NK-92 treated with Interleukin-12 subunit alpha and Interleukin-12 subunit beta, amount 100 ng/mL, for 24 hours (cell line): ENCODE data around the gene PITRM1.

Experiments used
- DNase-seq: peaks from one replicate; lab custom pipeline; 2025; lab: John Stamatoyannopoulos, UW

Gene PITRM1

DNA sequence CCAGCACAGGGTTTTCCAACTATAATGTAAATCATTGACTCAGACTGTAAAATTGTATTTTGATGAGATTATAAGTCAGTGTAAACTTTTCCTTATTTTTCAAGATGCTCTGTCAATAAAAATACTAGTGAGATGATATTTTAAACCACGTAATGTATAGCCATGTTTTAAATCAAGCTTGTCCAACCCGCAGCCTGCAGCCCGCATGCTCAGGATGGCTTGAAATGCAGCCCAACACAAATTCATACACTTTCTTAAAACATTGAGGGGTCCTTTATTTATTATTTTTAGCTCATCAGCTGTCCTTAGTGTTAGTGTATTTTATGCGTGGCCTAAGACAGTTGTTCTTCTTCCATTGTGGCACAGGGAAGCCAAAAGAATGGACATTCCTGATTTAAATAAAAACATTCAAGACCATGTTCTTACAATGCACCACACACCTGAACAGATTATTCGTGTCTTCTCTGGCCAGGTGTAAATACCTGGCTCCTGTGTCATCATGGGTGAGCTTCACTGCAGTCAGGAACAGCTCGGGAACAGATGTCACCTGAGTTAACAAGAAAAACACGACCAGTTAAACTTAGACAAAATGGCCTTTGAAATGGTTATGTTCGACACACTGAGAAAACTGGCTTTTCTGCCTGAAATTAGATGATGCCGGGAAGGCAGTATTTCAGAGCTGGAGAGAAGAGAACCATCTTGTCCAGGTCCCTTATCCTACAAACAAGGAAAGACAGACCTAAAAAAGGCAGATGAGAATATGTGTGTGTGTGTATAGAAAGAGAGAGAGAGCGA, 5.9 kb downstream of the PITRM1 start:
- no peak for DNase-seq

DNA sequence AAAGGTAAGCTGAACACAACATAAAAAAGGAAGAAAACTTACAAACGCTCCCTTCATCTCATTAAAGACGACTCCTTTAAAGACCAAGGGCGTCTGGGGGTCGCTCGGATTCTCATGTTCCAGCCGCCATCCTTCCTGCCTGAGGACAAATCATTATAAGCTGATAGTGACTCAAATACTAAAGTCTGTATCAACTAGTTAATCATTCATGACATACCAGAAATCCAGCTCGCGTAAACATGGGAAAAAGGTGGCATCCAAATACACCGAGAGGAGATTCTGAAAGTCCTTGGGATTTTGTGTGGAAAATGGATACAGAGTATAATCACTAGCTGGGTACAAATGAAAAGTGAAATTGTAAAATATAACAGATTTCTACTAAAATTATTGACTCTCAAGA, 7.4 kb downstream of the PITRM1 start:
- DNase-seq: no peak

DNA sequence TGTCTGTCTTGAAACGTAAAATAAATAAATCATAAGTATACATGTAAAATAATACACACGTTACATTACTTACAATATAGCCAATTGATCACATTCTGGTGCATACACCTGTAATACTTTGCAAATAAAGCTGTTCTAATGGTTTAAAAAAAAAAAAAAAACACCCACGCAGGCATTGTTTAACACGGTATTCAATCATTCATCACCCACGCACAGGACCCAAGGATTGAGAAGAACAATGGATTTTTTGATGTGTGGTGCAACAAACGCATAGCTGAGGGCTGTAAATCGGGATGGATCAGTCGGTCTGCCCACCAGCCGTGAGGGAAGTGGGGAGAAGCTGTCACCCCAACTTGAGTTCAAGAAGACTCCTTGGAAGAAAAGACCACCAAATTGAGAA, 8.7 kb downstream of the PITRM1 start:
- DNase-seq: no peak

DNA sequence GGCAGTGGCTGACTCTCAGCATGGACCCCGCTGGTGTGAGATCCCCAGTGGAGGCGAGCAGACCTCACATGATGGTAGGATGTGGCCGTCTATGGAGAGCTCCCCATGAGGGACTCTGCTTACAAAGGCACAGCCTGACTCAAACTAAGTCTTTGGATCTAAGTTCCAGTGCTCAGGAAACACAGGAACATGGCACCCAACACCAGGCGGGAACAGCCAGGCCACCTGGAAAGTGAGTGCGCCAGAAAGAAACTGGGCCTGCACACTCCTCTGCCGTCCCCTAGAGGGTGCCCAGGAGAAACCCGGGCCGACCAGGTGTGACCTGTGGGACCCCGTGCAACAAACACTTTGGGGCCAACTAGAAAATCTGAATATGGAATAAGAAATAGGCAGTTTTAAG, 10.0 kb downstream of the PITRM1 start:
- no peak for DNase-seq

DNA sequence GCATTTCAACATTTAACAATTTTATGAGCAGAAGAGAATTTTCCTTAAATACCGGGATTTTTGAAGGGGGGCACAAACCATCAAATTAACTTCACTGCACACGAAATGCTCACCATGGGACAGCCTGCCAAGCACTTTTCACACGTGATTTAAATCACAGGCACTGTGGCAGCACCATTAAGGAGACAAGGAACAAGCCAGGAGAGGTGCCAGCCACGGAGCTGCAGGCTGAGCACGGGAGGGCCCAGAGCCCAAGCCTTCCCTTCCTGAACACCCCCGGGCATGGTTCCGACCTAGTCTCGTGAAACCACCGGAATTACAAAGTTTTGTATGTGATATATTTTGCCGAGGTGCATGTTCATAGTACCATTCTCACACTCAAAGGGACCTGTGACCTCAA, 13.4 kb downstream of the PITRM1 start:
- DNase-seq: no peak

DNA sequence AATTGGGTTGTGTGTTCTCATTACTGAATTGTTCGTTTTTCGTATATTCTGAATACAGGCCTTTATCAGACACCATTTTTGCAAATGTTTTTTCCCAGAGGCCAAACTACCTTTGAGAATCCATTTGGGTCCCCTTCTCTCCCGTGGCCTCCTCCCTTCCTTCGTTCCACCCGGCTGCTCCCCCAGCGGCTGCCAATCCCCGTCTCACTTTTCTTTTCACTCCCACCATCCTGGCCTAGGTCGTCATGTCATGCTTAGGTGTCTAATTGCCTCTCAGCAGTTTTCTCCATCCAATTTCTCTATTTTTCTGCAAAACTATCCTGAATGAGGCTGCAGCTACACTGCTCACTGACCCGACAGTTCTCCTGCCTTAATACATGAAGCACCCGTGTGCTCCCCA, 17.9 kb downstream of the PITRM1 start:
- DNase-seq: no peak

DNA sequence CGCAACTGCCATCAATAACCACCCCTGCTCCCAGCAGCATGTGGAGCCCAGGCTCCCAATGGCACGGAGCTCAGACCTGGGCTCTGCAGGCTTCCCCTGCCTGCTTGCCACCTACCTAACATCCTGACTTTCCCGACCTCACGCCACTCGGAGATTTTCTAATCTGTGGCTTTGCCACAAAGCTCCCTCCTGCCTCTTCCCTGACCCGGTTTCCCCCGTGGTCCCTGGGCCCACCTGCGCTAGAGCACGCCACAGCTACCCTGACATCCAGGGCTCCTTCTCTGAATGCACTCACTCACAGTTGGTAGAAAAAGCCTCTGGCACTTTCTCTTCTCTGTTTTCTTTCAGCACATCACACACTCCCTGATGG, 20.0 kb downstream of the PITRM1 start:
- no peak for DNase-seq

DNA sequence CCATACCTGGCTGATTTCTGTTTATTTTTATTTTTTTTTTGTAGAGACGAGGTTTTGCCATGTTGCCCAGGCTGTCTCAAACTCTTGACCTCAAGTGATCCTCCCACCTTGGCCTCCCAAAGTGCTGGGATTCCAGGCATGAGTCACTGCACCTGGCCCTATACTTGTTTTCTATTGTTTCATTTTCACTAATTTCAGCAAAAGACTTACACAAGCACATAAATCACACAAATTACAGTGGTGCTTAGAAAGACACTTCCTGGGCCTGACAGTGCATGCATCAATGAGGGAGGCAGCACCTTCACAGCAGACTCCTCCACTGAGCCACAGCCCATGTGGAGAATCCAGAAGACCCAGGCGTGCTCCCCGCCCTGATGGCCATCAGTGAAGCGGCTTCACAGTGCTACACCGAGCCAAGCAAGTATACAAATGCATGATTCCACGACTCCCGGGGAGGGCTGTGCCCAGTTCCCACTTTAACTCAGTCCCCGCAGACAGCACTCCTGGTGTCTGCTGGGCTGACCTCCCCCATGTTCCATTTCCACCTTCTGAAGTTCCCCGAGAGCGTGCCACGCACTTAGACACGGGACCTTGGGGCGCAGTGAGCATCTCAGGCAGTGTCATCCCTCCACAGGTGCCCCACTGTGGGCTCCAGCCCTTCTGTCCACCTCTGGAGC, 20.6 kb downstream of the PITRM1 start:
- no peak for DNase-seq

DNA sequence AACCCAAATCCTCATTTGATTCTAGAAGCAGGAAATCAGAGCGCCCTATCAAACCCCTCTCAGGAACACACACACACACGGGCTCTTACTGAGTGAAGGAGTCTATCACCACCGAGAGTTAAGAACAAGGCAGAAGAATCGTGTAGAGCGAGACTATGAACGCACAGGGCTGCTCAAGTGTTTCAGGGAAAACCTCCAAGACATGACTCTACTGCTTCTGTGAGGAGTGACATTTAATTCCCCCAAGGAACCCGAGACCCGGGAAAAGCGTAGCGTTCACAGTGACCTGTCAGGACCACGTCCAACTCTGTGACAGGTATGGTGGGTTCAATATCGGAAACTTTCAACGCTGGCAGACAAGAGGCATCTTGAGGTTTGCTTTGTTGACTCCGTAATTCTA, 21.6 kb downstream of the PITRM1 start:
- no peak for DNase-seq

DNA sequence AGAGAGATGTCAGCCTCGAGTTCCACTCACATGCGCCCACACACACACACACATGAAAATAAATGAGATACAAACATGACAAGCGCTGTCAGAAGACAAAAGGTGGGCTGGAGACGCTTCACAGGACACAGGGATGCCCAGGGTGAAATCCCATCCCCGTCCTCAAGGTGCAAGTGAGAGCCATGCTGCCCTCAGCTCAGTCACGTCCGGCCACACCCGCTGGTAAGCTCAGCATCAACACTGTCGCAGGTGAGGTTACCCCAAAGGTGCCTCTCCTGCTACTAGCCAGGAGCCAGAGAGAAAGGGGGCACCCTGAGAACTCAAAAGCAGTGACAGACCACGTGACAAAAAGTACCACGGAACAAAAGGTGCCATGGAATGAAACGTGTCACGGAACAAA, 22.2 kb downstream of the PITRM1 start:
- DNase-seq: no peak

DNA sequence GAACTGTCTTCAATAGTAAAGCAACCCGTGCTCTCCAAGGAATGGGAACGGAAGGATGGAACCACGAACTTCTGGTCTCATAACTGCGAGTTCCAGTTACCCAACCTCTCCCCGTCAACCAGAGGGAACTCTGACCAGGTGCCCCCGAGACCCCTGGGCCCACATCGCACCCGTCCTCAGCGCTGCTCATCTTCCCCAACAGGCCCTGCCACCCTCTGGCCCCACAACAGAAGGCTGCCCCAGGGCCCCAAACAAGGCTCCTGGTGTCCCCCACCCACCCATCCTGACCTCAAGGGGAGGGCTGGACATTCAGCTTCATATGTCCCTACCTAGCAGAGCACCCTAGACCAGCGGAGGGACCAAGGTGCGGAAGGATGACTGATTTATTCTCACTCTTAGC, 22.7 kb downstream of the PITRM1 start:
- no peak for DNase-seq

DNA sequence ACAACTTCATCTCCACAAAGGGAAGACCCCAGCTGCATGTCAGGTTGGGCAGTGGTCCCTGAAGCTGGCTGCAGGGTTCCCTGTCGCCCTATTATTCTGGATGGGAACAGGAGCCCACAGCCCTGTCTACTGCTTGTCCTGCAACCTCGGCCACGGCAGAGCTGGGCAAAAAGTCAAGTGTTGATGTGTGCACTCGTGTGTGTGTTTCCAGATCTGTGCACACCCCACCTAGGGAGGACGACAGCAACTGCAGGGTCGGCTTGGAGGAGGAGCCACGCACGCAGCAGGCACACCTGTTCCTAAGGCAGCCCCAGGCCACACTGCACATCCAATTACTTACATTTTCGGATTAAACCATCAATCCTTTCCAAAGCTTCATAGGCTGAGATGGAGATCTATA, 23.6 kb downstream of the PITRM1 start:
- DNase-seq: no peak

DNA sequence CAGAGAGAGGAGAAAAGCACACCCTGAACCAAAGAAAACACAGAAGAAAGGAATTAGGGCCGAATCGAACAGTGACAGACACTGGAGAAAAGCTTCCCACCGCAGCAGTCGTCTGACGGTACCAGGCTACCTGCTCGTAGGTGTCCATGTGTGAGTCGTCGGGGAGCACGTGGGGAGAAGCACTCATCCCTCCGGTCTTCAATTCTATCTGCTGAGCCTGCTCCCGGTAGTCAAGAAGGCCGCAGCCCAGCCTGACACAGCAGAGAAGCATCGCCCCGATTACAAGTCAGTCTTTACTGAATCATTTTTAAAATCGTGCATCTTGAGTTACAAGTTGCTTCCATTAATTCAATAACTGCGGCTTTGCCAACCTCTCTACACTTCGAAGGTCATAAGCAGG, 24.5 kb downstream of the PITRM1 start:
- DNase-seq: no peak

DNA sequence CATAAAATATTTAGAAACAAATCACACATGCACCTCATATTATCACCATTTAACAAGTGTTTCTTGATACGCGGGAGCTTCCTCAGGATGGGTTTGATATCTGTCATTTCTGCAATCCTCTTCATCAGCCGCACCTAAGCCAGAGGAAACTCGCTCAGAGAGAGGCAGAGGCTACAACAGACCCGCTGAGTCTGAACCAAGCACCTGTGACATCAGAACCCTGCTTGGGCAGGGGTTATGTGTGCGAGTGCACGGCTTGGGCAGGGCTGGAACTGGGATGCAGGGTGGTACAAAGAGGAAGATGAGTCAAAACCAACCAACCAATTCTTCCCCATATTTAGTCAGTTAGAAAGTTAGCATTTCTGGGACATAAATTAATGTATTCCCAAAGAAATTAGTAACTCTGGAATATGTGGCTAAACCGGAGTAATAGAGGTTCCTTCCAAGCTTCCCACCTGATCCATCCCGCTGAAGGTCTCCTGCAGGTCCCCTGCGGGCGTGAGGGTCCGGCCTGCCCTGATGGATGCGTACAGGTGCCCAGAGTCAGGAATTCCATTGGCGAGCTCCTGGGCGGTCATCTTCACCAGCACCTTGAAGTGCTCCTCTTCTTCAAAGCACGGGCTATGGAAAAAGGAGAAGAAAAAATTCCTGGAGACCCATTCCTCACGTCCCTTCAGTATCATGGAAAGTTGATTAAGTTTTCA, 25.3 kb downstream of the PITRM1 start:
- no peak for DNase-seq

DNA sequence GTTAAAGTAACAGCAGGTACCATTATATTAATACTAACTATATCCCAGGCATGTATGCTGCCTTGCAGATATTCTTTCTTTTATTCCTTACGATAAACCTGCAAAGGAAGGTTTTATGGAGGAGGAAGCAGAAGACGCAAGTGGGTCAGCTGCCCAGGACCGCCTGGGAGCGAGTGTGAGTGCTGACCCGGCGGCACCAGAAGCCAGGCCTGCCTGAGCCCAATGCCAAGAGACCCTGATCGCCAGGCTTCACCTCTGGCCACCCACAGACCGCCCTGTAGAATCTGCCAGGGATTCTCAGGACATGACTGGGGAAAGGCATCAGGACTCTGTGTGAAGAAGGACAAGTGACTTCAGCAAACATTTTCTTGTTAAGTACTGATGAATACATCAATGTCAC, 26.3 kb downstream of the PITRM1 start:
- DNase-seq: no peak

DNA sequence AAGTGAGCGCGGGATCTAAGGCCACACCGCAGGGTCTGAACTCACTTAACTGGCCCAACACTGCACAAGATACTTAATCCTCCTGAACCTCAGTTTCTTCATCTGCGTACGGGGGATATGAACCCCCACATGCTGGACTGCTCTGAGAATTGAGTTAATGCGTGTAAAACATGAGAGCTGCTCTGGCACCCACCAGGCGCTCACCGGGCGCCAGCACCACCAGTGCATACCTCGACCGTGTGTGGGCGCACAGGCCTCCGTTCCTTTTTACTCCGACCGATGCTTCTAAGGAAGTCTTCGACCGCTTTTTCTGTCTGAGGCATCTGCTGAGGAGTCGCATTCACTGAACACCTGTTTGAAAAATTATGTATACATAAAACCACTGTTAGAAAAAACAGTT, 27.2 kb downstream of the PITRM1 start:
- DNase-seq: no peak

DNA sequence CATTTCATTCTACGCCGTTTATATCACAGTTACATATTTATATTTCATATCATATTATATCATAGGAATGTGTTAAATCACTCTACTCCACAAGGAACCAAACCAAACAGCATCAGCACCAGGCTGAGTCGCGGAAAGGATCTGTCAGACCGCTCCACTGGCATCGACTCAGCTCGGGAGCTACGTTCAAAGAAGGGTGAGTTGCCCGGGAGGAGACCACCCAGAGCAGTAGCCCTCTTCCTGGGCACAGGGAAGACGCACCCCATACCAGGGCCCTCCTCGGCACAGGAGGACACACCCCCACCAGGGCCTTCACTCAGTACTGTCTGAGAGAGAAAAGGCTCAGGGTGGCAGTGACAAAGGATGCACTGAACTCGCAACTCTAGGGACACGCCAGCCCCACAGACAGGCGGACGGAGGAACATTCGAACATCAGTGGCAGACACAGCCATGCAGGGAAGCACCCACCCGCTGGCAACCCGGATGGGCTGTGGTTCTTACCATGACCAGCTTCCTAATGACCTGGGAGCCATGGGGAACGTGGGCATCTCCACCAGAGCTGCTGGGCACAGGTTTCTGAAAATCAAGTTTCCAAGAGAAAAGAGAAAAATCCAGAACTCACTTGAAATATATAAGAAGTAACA, 28.7 kb downstream of the PITRM1 start:
- DNase-seq: no peak

DNA sequence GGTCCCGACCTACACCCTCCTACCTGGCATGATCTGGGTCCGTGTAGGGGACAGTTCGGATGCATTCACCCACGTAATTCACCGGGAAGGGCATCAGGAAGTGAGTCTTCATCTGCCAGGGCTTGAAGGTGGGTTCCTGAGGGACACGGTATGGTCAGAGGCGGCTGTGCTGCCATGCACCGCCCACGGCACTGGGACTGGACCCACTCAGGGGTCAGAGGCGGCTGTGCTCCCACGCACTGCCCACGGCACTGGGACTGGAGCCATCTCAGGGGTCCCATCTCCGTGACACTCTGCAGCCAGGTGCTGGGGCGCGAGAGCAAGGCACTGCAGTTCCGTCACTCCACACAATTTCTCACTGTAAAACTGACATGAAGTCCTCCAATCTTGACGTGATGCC, 29.2 kb downstream of the PITRM1 start:
- DNase-seq: no peak

DNA sequence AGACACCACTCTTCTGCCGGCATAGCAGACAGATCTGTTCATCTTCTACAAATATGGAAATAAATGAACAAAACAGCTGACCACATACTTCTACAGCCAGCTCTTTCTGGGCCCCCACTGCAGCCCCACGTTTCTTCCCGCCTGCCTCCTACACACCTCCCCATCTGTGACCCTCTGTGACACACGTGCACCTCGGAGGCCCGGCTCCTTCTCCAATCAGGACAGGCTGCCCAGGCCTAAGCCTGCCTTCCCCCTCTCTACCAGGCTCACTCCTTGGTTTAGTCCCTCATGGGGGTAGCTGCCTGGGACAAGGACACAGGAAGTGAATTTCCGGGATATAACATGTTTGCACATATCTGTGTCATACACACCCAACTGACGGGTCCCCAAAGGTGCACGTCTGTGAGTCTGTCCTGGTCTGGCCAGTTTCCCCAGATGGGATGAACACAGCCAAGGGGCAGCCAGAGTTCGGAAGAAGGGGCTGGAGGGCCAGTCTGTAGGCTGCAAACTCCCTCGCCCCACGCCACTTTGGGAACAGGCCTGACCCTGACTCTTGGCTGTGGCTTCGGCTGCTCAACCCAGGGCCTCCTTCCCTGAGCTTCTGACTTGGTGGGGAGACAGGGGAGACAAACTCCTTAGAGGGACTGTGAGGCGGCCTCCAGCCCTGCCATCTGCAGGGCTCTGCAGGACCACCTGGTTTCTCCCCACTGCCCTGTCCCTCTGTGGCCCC, 30.3 kb downstream of the PITRM1 start:
- no peak for DNase-seq

DNA sequence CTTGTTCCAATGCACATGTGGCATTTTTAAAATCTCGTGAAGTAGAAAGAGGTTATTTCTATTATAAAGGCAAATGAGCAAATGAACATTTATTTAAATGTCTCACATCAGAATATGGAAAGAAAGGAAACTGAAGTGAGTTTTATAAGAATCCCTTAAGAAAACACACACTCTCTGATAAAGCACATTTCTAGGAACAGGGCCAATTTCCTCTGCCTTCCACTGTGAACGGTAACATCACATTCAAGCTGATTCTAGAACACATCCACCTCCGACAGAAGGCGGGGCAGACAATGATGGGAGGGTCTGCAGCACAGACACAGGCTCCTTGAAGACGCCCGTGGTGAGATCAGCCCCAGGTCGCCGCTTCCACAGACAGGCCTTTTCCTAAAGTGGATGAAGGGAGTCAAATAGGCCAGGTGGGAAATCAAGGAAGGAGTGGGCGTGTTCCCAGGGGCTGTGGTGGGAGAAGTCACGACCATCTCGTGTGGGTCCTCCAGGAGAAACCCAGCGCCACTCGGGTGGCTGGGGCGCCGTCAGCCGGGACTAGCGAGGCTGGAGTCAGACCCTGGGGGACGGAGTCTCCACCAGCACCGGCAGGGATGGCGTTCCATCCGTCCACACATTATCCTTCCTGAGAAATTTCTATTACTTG, 31.1 kb downstream of the PITRM1 start:
- DNase-seq: no peak

DNA sequence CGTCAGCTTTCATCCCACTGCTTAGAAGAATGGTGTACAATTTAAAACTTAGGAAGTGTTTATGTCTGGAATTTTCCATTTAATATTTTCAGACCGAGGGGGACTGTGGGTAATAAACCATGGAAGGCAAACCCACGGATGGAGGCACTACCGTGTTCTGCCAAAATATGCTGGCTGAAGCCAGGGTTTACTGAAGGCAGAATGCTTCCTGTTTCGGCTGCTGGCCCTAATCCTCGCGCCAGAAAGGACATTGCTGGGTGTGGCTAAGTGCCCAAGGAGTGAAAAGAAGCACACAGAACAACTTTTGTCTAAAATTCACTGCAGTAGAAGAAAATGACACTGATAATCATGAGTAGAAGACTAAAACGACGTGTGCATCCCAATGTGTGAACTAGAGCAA, 32.3 kb downstream of the PITRM1 start:
- DNase-seq: no peak
